Activated gamma-delta T cell (primary cell): ENCODE results near the gene MLLT3.

Experiments
- DNase-seq: peaks from one replicate; lab custom pipeline; 2025; lab: John Stamatoyannopoulos, UW

MLLT3 gene

GRCh38 chr9:20625003-20625349 is 2.7 kb upstream of the MLLT3 start:
- DNase-seq: no peak

GRCh38 chr9:20624201-20625002 is 2.1 kb upstream of the MLLT3 start:
- DNase-seq: no peak

GRCh38 chr9:20623748-20624124 is 1.4 kb upstream of the MLLT3 start:
- DNase-seq: no peak

- DNase-seq: peak; percentile 44
Measured at GRCh38 chr9:20623021-20623747, 885 bp upstream of the MLLT3 start.

- DNase-seq: peak; percentile 46
Measured at GRCh38 chr9:20621471-20622329, 599 bp downstream of the MLLT3 start.

GRCh38 chr9:20620650-20621470 is 1.4 kb downstream of the MLLT3 start:
- peak; percentile 15 for DNase-seq

- DNase-seq: no peak
Measured at GRCh38 chr9:20619487-20620200, 2.7 kb downstream of the MLLT3 start.

- DNase-seq: no peak
Measured at GRCh38 chr9:20618361-20618802, 3.9 kb downstream of the MLLT3 start.

GRCh38 chr9:20616808-20617207 is 5.5 kb downstream of the MLLT3 start:
- DNase-seq: no peak

- no peak for DNase-seq
Measured at GRCh38 chr9:20614602-20615216, 7.6 kb downstream of the MLLT3 start.

GRCh38 chr9:20611691-20612287 is 10.5 kb downstream of the MLLT3 start:
- no peak for DNase-seq

GRCh38 chr9:20610591-20610990 is 11.7 kb downstream of the MLLT3 start:
- DNase-seq: no peak

GRCh38 chr9:20608582-20608981 is 13.7 kb downstream of the MLLT3 start:
- DNase-seq: no peak

- no peak for DNase-seq
Measured at GRCh38 chr9:20606652-20607051, 15.6 kb downstream of the MLLT3 start.

- no peak for DNase-seq
Measured at GRCh38 chr9:20604562-20604961, 17.7 kb downstream of the MLLT3 start.

- DNase-seq: no peak
Measured at GRCh38 chr9:20603524-20604268, 18.6 kb downstream of the MLLT3 start.

GRCh38 chr9:20601292-20601691 is 21.0 kb downstream of the MLLT3 start:
- no peak for DNase-seq

GRCh38 chr9:20599195-20599594 is 23.1 kb downstream of the MLLT3 start:
- DNase-seq: no peak

GRCh38 chr9:20598367-20598766 is 23.9 kb downstream of the MLLT3 start:
- no peak for DNase-seq
